Ovary (tissue), 9 donors: ENCODE data around the gene NELL2. TPM values are rescaled to one million over a fixed set of nuclear protein-coding genes. Genes with fewer than 3 reads are reported as not detected.

Source experiments
- DNase-seq, 5 donors: peaks; one replicate each; pipeline ENCODE4 v3.0.0-alpha.2; 2019 to 2020
- H3K27ac ChIP-seq, 2 donors: fragments of 200-600 bp; one replicate each; pipeline versions ENCODE4 v1.5.1 to v1.8.0; 2019 to 2022
- H3K27me3 ChIP-seq: fragments of 200-600 bp; one replicate; pipeline ENCODE4 v1.8.0; 2022
- H3K36me3 ChIP-seq: fragments of 200-600 bp; sonication (generic); one replicate; pipeline ENCODE4 v1.5.1; 2019
- H3K4me1 ChIP-seq: one replicate; pipeline ENCODE4 v1.8.1; 2013; ENCODE audit warnings: mild to moderate bottlenecking, moderate library complexity; ENCODE audit not compliant: insufficient read depth
- H3K4me3 ChIP-seq: fragments of 200-600 bp; sonication (generic); one replicate; pipeline ENCODE4 v1.5.1; 2017
- H3K9me3 ChIP-seq, 2 donors: fragments of 200-600 bp in 1 of 2; sonication (generic) in 1 of 2; one replicate each; pipeline versions ENCODE4 v1.5.1 to v1.8.1; 2013 to 2019; ENCODE audit warnings: mild to moderate bottlenecking in 1 of 2, moderate library complexity in 1 of 2
- CTCF ChIP-seq, 3 donors: fragments of 450-650 bp in 2 of 3; fragments of 200-600 bp in 1 of 3; IDR thresholded peaks; one replicate each; pipeline versions ENCODE4 v1.5.1 to v1.8.0; 2016 to 2022; ENCODE audit warnings: antibody characterized with exemption in 3 of 3, mild to moderate bottlenecking in 1 of 3
- EP300 ChIP-seq: sonication (generic); formaldehyde crosslinking; IDR thresholded peaks from one replicate; pipeline ENCODE4 v1.6.1; 2017; ENCODE audit warnings: antibody characterized with exemption
- POLR2A ChIP-seq: fragments of 450-650 bp; IDR thresholded peaks from one replicate; pipeline ENCODE4 v1.6.1; 2017; ENCODE audit warnings: antibody characterized with exemption, mild to moderate bottlenecking, moderate library complexity
- WGBS, 3 donors: extraction: QIAGEN DNeasy Blood & Tissue Kit in 1 of 3; methylation state at CpG; one replicate each; pipeline versions ENCODE4 v1.1.5 to v1.1.7; 2013 to 2017; 5-methylcytosine and 5-hydroxymethylcytosine counted together
- intact Hi-C, 4 donors: fragments of 100-400 bp; cut with DNase I; formaldehyde crosslinking; loops; one replicate each; pipeline versions ENCODE4 v1.11.0 to v1.15.1; 2022 to 2023
- polyA plus RNA-seq, 2 donors: library from polyadenylated mRNA; stranded (reverse); fragments of 200-250 nt in 1 of 2; fragments of 350-450 nt in 1 of 2; fragmentation: Illumina TruSeq in 1 of 2; extraction: RNeasy Lipid Tissue Mini Kit (QIAGEN cat#74804) in 1 of 2; gene quantifications; one replicate each; pipeline ENCODE4 v1.2.3, GENCODE V29; 2013 to 2014
- total RNA-seq, 7 donors: library from RNA; depleted of rRNA in 2 of 7; stranded (reverse); fragments of >200 nt in 2 of 7; fragmentation: NEBNext Ultra II Directional in 3 of 7; extraction: Animal tissue kit (Norgen Biotek cat#: 25700) in 3 of 7; gene quantifications; one replicate each; pipeline versions ENCODE4 v1.1.0 to v1.2.4, GENCODE V29; 2016 to 2023
- donor health status: DM: no; HTN: no; CAD: no; lungs with moderate emphysema.
- donor health status: DM: no; HTN: no; CAD: no.
- donor health status: Bipolar disorder and iron deficiency.
- donor health status: DM: yes; HTN: yes; CAD: no.
- donor health status: DM: no; HTN: no; CAD: no.
- donor health status: DM: yes; HTN: yes; CAD: no.

NELL2 gene
- total and polyA plus RNA-seq, 9 donors, result 0.15 to 114 (median 1.7) TPM

- no peak overlapping the region for H3K4me3 ChIP-seq
- no peak overlapping the region for H3K27ac ChIP-seq
- WGBS, 3 donors, result 68 to 69% (median 68%) methylated on average over 3 of the region's 3 CpGs
- no peak for TF ChIP-seq EP300
- TF ChIP-seq CTCF (IDR thresholded peaks at IDR 0.05), result no peak
- TF ChIP-seq POLR2A, result no peak
- H3K4me1 ChIP-seq, result no peaks in the 10 kb centered on the region
- H3K9me3 ChIP-seq, result no peaks in the 10 kb centered on the region
- H3K27me3 ChIP-seq, result no peaks in the 10 kb centered on the region
- intact Hi-C loops, result no loop called here
- no peak for DNase-seq
- no peaks in the 10 kb centered on the region for H3K36me3 ChIP-seq
Observed at GRCh38 chr12:44703182-44703910, 172.8 kb downstream of the NELL2 start.

- 10 to 27% (median 16%) methylated on average over 2 of the region's 2 CpGs for WGBS, 3 donors
- Histone ChIP-seq H3K9me3 (no peaks in the 10 kb centered on the region), H3K27me3 (no peaks in the 10 kb centered on the region), H3K4me3 (no peak overlapping the region), H3K36me3 (no peaks in the 10 kb centered on the region), H3K27ac (no peak overlapping the region), H3K4me1 (no peaks in the 10 kb centered on the region)
- DNase-seq, result no peak
- TF ChIP-seq CTCF (IDR thresholded peaks at IDR 0.05), result no peak
- TF ChIP-seq POLR2A, result no peak
- TF ChIP-seq EP300, result no peak
- intact Hi-C loops, result no loop called here
Observed at GRCh38 chr12:44697511-44697910, 178.6 kb downstream of the NELL2 start.

- no peaks in the 10 kb centered on the region for H3K27me3 ChIP-seq
- H3K9me3 ChIP-seq, result no peaks in the 10 kb centered on the region
- no peak overlapping the region for H3K4me3 ChIP-seq
- no peak for TF ChIP-seq CTCF (IDR thresholded peaks at IDR 0.05)
- TF ChIP-seq EP300, result no peak
- TF ChIP-seq POLR2A, result no peak
- H3K36me3 ChIP-seq, result no peaks in the 10 kb centered on the region
- H3K27ac ChIP-seq, result no peak overlapping the region
- intact Hi-C loops, result no loop called here
- DNase-seq, result no peak
- no peaks in the 10 kb centered on the region for H3K4me1 ChIP-seq
Observed at GRCh38 chr12:44696542-44696941, 179.6 kb downstream of the NELL2 start.

GRCh38 chr12:44694017-44694416 lies 182.1 kb downstream of the NELL2 start:
- H3K4me3 ChIP-seq, result no peak overlapping the region
- no peak for DNase-seq
- intact Hi-C loops, result no loop called here
- no peaks in the 10 kb centered on the region for H3K4me1 ChIP-seq
- no peak for TF ChIP-seq CTCF (IDR thresholded peaks at IDR 0.05)
- no peak for TF ChIP-seq EP300
- TF ChIP-seq POLR2A, result no peak
- WGBS, 3 donors, result 64 to 74% (median 66%) methylated on average over 4 of the region's 4 CpGs
- H3K36me3 ChIP-seq, result no peaks in the 10 kb centered on the region
- H3K27ac ChIP-seq, result no peak overlapping the region
- no peaks in the 10 kb centered on the region for H3K27me3 ChIP-seq
- no peaks in the 10 kb centered on the region for H3K9me3 ChIP-seq
